A549 (cell line): ENCODE data around the gene SUN1.

Experiments
- CTCF ChIP-seq: fragments of >200 bp; sonication (Bioruptor Twin); formaldehyde crosslinking; IDR thresholded peaks from 3 replicates; pipeline ENCODE4 v1.5.1; 2016
- FOSB ChIP-seq: fragments of 250-450 bp; sonication (Bioruptor Pico); IDR thresholded peaks from 2 replicates; pipeline ENCODE4 v1.5.0; 2020; ENCODE audit warnings: mild to moderate bottlenecking, moderate library complexity
- RAD21 ChIP-seq, 2 experiments: fragments of >200 bp in 1 of 2; sonication (Bioruptor Twin) in 1 of 2; formaldehyde crosslinking in 1 of 2; IDR thresholded peaks in 1 of 2; conservative IDR thresholded peaks in 1 of 2; 2 replicates in 1 of 2; 3 replicates in 1 of 2; pipeline ENCODE4 v1.6.1; 2012 to 2018; ENCODE audit warnings: inconsistent platforms in 1 of 2
- REST ChIP-seq: fragments of 200-600 bp; sonication (generic); IDR thresholded peaks from 2 replicates; pipeline ENCODE4 v1.6.1; 2016; ENCODE audit warnings: antibody characterized with exemption, mild to moderate bottlenecking, moderate library complexity
- SREBF2 ChIP-seq: fragments of 450-650 bp; IDR thresholded peaks from 2 replicates; pipeline ENCODE4 v1.6.1; 2014; ENCODE audit warnings: mild to moderate bottlenecking, moderate library complexity

GRCh38 chr7:862157-862556, 29.9 kb downstream of the SUN1 start:
- no peak for TF ChIP-seq FOSB (CRISPR knock-in tag)
- TF ChIP-seq RAD21 (conservative IDR thresholded peaks at IDR 0.05 in 1 of 2, IDR thresholded peaks at IDR 0.05 in 1 of 2), result no peak
- no peak for TF ChIP-seq CTCF
- TF ChIP-seq SREBF2, result no peak
- TF ChIP-seq REST, result no peak
